Skeletal muscle satellite cell (primary cell): Measurements from ENCODE around the gene KDM6A.
"Not testable (repeated sequence)": the region's sequence is repeated elsewhere in the genome, so short reads cannot be mapped to it uniquely, and the experiment has no call there.

Experiments used
- H3K27me3 ChIP-seq: 2 replicates; pipeline ENCODE4 v1.7.0; 2013; ENCODE audit warnings: low read length; ENCODE audit not compliant: control insufficient read depth, insufficient read depth
- H3K36me3 ChIP-seq: 2 replicates; pipeline ENCODE4 v1.7.0; 2013; ENCODE audit warnings: mild to moderate bottlenecking, control low read depth, low read length; ENCODE audit not compliant: insufficient read depth
- H3K4me1 ChIP-seq: 2 replicates; pipeline ENCODE4 v1.7.0; 2013; ENCODE audit warnings: low read length; ENCODE audit not compliant: control insufficient read depth, insufficient read depth
- H3K4me2 ChIP-seq: 2 replicates; pipeline ENCODE4 v1.7.0; 2013; ENCODE audit warnings: mild to moderate bottlenecking, low read length
- H3K4me3 ChIP-seq: 2 replicates; pipeline ENCODE4 v1.7.0; 2013; ENCODE audit warnings: low read length
- H3K9ac ChIP-seq: 2 replicates; pipeline ENCODE4 v1.7.0; 2013; ENCODE audit warnings: mild to moderate bottlenecking, low read depth, low read length, moderate library complexity
- H3K9me3 ChIP-seq: replicated peaks from 2 replicates; pipeline ENCODE4 v1.7.0; 2013; ENCODE audit warnings: mild to moderate bottlenecking, control low read depth, low read length

Gene KDM6A

DNA sequence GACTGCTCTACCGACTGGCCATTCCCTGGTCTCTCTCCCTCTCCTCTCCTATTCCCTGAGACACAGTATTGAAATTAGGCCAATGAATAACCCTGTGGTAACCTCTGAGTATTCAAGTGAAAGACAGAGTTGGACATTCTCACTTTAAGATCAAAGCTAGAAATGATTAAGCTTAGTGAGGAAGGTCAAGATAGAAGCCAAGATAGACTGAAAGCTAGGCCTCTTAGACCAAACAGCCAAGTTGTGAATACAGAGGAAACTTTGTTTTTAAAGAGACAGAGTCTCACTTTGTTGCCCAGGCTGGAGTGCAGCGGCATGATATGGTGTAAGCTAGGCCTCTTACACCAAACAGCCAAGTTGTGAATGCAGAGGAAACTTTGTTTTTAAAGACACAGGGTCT, 64.6 kb downstream of the KDM6A start:
- Histone ChIP-seq H3K4me2 (no peak overlapping the region), H3K4me3 (no peak overlapping the region), H3K9me3 (no peaks in the 10 kb centered on the region), H3K4me1 (no peaks in the 10 kb centered on the region), H3K27me3 (no peaks in the 10 kb centered on the region), H3K9ac (no peak overlapping the region), H3K36me3 (no peaks in the 10 kb centered on the region)

GRCh38 chrX:44938111-44938510, 65.1 kb downstream of the KDM6A start:
- Histone ChIP-seq H3K4me1 (no peaks in the 10 kb centered on the region), H3K27me3 (no peaks in the 10 kb centered on the region), H3K9ac (no peak overlapping the region), H3K9me3 (no peaks in the 10 kb centered on the region), H3K4me2 (no peak overlapping the region), H3K4me3 (no peak overlapping the region), H3K36me3 (no peaks in the 10 kb centered on the region)

DNA sequence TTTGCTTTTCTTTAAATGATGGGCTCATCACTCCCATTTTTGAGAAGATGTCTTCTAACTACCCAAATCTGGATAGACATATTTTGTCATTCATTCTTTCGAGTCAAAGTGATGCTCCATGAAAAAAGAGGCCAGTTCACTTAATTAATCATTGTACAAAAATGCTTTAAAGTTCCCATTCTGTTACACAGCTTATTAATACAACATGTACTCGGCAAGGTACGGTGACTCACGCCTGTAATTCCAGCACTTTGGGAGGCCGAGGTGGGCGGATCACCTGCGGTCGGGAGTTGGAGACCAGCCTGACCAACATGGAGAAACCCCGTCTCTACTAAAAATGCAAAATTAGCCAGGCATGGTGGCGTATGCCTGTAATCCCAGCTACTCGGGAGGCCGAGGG, 67.6 kb downstream of the KDM6A start:
- not testable (repeated sequence) for H3K36me3 ChIP-seq, H3K4me2 ChIP-seq, H3K9me3 ChIP-seq, H3K4me3 ChIP-seq, H3K27me3 ChIP-seq, H3K4me1 ChIP-seq, H3K9ac ChIP-seq

- Histone ChIP-seq H3K4me2 (no peak overlapping the region), H3K9ac (no peak overlapping the region), H3K27me3 (no peaks in the 10 kb centered on the region), H3K4me1 (no peaks in the 10 kb centered on the region), H3K4me3 (no peak overlapping the region), H3K36me3 (no peaks in the 10 kb centered on the region), H3K9me3 (no peaks in the 10 kb centered on the region)
Measured at GRCh38 chrX:44943007-44943406, 70.0 kb downstream of the KDM6A start.

- Histone ChIP-seq H3K27me3 (no peaks in the 10 kb centered on the region), H3K4me3 (no peak overlapping the region), H3K4me1 (no peaks in the 10 kb centered on the region), H3K4me2 (no peak overlapping the region), H3K9ac (no peak overlapping the region), H3K36me3 (no peaks in the 10 kb centered on the region), H3K9me3 (no peaks in the 10 kb centered on the region)
Measured at GRCh38 chrX:44944894-44945293, 71.9 kb downstream of the KDM6A start.

- Histone ChIP-seq H3K4me1 (no peaks in the 10 kb centered on the region), H3K9ac (no peak overlapping the region), H3K27me3 (no peaks in the 10 kb centered on the region), H3K4me3 (no peak overlapping the region), H3K9me3 (no peaks in the 10 kb centered on the region), H3K4me2 (no peak overlapping the region), H3K36me3 (no peaks in the 10 kb centered on the region)
Measured at GRCh38 chrX:44945736-44946135, 72.7 kb downstream of the KDM6A start.

GRCh38 chrX:44946771-44947170, 73.8 kb downstream of the KDM6A start:
- no peaks in the 10 kb centered on the region for H3K9me3 ChIP-seq
- no peaks in the 10 kb centered on the region for H3K4me1 ChIP-seq
- H3K9ac ChIP-seq, result no peak overlapping the region
- H3K27me3 ChIP-seq, result no peaks in the 10 kb centered on the region
- H3K36me3 ChIP-seq, result no peaks in the 10 kb centered on the region
- no peak overlapping the region for H3K4me2 ChIP-seq
- H3K4me3 ChIP-seq, result no peak overlapping the region

DNA sequence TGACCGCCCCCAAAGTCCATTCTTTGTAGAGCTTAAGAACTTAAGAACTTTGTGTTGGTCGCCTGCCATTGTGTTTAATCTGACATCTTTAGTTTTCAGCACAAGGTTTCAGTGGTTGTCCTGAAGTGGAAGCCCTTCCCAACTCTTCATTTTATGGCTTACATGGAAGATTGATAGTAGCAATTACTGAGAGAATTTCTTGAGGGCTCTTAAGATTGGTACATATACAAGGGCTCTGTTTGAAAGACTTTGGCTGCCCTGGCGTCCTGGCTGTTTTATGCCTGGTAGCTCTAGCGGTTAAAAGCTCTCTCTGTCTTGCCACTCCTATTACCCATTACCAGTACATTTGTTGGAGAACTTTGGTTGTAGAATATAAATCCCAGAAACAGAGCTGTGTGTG, 75.0 kb downstream of the KDM6A start:
- Histone ChIP-seq H3K36me3 (no peaks in the 10 kb centered on the region), H3K9me3 (no peaks in the 10 kb centered on the region), H3K4me1 (no peaks in the 10 kb centered on the region), H3K27me3 (no peaks in the 10 kb centered on the region), H3K4me3 (no peak overlapping the region), H3K4me2 (no peak overlapping the region), H3K9ac (no peak overlapping the region)

GRCh38 chrX:44948406-44948805, 75.4 kb downstream of the KDM6A start:
- no peaks in the 10 kb centered on the region for H3K4me1 ChIP-seq
- H3K9me3 ChIP-seq, result no peaks in the 10 kb centered on the region
- H3K4me3 ChIP-seq, result no peak overlapping the region
- no peak overlapping the region for H3K9ac ChIP-seq
- no peaks in the 10 kb centered on the region for H3K36me3 ChIP-seq
- no peaks in the 10 kb centered on the region for H3K27me3 ChIP-seq
- no peak overlapping the region for H3K4me2 ChIP-seq

DNA sequence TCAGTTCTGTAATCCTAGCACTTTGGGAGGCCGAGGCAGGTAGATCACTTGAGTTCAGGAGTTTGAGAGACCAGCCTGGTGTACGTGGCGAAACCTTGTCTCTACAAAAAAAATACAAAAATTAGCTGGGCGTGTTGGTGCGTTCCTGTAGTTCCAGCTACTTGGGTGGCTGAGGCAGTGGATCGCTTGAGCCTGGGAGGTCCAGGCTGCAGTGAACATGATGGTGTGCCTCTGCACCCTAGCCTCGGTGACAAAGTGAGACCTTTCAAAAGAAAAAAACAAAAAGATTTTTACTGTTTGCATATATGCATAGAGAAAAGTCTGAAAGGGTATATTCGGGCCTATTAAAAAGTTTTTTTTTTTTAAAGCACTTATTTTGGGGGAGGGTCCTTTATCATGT, 76.1 kb downstream of the KDM6A start:
- H3K4me1 ChIP-seq, result no peaks in the 10 kb centered on the region

DNA sequence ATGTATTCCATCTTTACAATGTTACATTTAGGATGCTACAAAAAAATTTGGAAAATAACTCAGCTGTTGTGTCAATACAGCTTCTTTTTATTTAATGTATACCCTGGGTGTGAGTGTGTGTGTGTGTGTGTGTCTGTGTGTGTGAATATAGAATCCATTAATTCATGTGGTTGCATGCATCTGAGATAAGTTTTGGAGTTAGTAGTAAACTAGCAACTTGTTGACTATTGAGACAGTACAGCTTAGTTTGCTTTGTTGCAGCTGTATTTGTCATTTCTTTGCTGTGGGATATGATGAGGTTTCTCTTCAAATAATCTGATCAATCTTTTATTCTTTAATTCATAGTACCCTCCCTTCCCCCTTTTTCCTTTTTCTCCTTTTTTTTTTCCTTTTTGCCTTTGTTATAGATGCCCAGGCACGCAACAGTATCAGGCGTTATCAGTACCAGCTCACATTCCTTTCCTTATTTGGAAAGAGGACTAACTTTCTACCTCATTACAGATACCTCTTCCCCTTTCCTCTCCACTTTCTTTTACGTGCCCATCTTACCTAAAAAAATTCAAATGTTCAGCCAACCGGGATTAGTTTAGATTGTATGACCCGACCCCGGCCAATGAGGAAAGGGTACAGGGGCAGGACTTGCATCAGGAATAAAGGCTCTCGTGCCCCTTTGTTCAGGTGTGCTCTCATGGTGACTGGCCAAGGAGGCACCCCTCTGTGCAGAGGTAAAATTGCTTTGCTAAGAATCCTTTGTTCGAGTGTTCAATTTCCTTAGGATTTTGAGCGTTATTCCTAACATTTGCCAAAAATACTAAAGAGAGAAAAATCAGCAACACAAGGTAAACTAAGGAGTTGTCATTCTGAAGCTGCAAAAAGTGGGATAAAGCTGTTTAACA, 77.7 kb downstream of the KDM6A start:
- H3K9ac ChIP-seq, result not testable (repeated sequence)

More for the DNA sequence above, 76.1 kb downstream of the KDM6A start:
- Histone ChIP-seq H3K4me2 (no peak overlapping the region), H3K9me3 (no peaks in the 10 kb centered on the region), H3K36me3 (no peaks in the 10 kb centered on the region), H3K9ac (no peak overlapping the region), H3K4me3 (no peak overlapping the region), H3K27me3 (no peaks in the 10 kb centered on the region)

GRCh38 chrX:44951572-44952067, 78.6 kb downstream of the KDM6A start:
- H3K4me3 ChIP-seq, result no peak overlapping the region
- no peak overlapping the region for H3K4me2 ChIP-seq
- no peaks in the 10 kb centered on the region for H3K36me3 ChIP-seq
- no peak overlapping the region for H3K9ac ChIP-seq
- no peaks in the 10 kb centered on the region for H3K9me3 ChIP-seq
- H3K4me1 ChIP-seq, result no peaks in the 10 kb centered on the region
- no peaks in the 10 kb centered on the region for H3K27me3 ChIP-seq

More for the DNA sequence above, 77.7 kb downstream of the KDM6A start:
- not testable (repeated sequence) for H3K4me3 ChIP-seq, H3K9me3 ChIP-seq, H3K27me3 ChIP-seq, H3K4me2 ChIP-seq, H3K36me3 ChIP-seq, H3K4me1 ChIP-seq
